WI38 (cell line): ENCODE measurements around the gene CHID1.

Source experiments
- H3K4me3 ChIP-seq: 2 replicates; pipeline ENCODE4 v1.5.1; 2011; ENCODE audit warnings: low read depth, mild to moderate bottlenecking, control low read depth, low read length
- TF ChIP-seq, protein P1 (sequence below): IDR thresholded peaks from 2 replicates; pipeline ENCODE4 v1.5.1; 2012; ENCODE audit warnings: low read depth, mild to moderate bottlenecking, control low read depth, low read length

The CHID1 gene

DNA sequence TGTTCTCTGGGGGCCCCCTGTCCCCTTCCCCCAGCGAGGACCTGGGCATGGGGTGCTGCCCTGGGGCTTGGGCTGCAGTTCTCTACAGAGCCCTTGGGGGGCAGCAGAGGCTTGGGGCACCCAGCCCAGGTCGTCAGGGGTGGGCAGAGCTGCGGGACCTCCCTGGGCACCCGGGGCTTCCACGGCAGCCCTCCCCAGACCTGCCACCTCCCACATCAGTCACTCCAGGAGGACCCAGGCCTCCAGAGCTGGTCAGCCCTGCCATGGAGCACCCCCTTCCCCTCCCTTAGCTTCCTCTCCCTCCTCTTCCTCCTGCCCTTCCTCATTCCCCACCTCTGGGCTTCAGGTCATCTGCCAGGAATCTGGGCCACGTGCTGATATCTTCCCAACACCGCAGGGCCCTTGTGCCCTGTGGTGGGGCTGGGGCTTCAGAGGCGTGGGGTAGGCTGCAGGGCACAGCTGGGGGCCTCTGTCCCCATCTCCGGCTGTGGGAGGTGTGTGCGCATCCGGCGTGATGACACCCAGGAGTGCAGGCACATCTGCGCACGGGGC lies 62.2 kb downstream of the CHID1 start:
- TF ChIP-seq, protein P1, sequence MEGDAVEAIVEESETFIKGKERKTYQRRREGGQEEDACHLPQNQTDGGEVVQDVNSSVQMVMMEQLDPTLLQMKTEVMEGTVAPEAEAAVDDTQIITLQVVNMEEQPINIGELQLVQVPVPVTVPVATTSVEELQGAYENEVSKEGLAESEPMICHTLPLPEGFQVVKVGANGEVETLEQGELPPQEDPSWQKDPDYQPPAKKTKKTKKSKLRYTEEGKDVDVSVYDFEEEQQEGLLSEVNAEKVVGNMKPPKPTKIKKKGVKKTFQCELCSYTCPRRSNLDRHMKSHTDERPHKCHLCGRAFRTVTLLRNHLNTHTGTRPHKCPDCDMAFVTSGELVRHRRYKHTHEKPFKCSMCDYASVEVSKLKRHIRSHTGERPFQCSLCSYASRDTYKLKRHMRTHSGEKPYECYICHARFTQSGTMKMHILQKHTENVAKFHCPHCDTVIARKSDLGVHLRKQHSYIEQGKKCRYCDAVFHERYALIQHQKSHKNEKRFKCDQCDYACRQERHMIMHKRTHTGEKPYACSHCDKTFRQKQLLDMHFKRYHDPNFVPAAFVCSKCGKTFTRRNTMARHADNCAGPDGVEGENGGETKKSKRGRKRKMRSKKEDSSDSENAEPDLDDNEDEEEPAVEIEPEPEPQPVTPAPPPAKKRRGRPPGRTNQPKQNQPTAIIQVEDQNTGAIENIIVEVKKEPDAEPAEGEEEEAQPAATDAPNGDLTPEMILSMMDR: peak; percentile 92
- H3K4me3 ChIP-seq: no peak overlapping the region

DNA sequence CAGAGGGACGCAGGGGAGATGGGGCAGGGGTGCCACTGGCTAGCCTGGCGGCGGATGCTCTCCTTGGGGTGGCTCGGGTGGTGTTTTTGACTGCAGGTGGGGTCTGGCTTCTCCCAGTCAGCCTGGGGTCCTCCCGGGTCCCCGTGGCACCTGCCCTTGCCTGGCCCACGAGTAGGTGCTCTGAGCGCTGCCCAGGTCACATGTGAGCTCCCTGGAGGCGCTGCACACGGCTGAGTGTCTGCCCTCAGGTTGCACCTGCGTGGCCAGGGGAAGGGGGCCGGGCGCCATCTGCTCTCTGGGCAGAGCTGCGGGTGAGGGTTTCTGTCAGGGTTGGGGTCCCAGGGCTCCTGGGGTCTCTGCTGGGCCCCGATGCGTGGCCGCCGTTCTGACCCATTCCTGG lies 62.7 kb downstream of the CHID1 start:
- H3K4me3 ChIP-seq: no peak overlapping the region
- TF ChIP-seq, protein P1: no peak

DNA sequence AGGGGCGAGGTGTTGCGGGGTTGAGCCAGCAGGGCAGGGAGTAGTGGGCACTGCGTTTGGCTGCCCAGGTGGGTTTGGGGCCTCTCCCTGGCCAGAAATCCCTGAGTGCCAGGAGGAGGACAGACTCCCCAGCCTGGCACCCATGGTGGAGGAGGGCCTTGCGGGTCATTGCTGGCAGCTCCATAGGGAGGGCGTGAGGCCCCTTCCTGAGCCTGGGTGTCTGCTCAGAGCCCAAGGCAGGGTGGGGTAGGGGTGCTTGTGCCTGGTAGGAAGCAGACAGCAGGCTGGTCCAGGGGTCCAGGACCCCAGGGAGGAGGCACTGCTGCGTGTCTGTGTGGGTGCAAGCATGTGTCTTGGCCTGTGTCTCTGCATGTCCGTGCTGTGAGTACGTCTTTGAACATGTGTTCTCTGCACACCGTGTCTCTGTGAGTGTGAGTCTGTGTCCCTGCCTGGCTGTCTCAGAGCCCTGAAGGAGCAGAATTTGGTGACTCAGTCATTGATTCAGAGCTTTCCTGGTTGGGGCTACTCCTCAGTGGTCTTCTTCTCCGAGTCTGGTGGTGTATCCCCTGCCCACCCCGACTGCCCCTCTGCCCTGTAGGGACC lies 64.0 kb downstream of the CHID1 start:
- TF ChIP-seq, protein P1: no peak
- no peak overlapping the region; the same call in 1 of the 2 replicates for H3K4me3 ChIP-seq

DNA sequence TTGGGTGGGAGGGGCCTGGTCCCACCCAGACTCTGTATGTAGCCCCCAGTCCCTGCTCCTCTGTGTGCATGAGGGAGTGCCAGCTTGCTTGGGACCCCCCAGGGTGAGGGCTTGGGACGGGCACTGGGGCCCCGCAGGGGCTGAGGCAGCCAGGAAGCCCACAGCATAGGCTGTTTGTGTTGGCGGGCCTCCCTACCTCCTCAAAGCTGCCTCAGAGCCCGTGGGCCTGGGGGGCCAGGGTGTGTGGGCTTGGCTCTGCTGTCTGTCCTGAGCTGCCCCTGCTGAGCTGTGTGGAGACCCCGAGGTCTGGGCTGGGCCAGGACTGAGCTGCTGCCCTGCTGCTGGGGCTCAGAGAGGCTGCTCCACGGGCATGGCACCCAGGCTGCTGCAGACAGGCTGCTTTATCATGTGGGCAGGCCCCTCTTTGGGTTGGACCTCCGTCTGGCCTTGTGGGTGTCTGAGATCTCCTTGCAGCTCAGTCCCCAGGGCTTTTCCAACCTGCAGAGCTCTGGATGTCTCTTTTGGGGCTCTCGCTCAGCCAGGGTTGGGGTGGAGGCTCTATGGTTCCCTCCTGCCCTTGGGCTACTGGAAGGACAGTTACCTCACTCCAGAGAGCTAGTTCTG lies 64.6 kb downstream of the CHID1 start:
- TF ChIP-seq, protein P1: no peak
- H3K4me3 ChIP-seq: peak overlapping the region; percentile 31

DNA sequence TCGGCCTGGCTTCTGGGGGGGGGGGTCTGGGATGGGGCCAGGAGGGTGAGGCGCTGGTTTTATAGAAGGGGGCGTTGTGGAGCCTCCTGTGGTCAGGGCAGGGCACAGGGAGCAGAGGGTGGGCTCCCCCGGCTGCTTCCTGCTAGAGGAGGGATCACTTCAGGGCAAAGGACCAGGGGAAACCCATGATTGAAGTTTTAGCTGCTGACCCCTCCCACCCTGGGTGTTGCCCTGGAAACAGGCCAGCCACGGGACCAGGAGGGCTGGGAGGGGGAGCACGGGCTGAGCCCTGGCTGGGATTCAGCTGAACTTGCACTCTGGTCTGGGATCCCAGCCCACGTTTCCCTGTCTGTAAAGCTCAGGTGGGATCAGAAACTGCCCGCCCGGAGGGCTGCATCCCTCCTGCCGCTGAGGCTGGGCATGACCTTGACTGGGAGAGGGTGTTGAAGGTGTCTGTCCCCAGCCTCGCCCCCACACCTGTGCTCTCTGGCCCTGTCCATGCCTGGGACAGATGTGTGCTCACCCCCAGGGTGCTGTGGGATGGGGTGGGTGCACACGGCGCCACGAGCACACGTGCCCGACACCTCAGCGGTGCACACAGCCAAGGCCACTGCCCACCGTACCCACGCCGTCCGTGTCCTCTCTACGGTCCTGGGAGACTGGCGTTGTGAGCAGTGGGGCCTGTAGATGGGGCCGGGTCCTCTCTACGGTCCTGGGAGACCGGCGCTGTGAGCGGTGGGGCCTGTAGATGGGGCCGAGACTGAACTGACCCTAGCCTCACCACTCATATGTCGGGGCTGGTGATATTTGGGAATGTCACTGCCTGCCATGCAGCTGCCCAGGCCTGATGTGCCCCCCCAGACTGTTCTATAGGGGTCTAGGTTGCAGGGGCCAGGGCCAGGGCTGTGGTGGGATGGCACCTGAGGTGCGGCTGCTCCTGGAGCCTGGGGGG lies 65.6 kb downstream of the CHID1 start:
- H3K4me3 ChIP-seq: peak overlapping the region; percentile 94
- TF ChIP-seq, protein P1: no peak

DNA sequence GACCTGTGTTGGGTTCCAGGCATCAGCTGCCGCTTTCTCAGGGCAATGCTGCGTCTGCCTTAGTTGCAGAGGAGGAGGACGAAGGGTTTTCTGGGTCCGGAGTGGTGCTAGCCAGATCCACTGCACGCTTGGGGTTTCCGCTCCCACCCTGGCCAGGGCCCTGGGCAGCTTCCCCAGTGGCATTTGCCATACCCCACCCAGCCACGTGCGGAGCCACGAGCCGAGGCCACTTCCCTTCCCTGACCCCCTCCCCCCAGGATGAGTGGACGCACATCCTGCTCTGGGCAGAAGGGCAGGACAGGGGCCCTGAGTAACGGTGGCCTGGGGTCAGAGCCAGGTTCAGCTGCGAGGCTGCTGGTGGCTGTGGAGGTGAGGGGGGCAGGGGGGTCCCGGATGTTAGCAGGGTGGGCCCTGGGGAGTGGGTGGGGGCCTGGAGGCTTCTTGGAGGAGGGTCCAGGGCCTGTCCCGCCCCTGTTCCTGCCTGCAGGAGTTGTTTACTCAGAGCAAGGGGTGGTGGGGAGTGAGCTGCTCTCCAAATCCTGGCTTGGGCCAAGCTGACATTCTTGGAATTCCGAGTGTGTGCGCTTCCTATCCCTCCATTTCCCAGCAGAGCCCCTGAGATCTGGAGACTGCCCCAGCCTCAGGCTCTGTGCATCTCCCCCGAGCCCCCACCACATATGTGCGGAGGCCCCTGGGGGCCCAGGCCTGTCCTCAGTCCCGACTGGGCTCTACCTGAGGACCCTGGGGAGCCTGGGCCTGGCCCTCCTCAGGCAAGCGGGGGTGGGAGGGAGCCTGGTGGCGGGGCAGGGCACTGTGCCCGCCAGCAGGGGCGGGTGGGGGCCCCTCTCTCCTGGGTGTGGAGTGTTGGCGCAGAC lies 66.6 kb downstream of the CHID1 start:
- TF ChIP-seq, protein P1: no peak
- H3K4me3 ChIP-seq: peak overlapping the region; percentile 94
